BE2C (cell line): ENCODE results near the gene TUB.

Source experiments
- DNase-seq: peaks from one replicate; pipeline ENCODE4 v3.0.0-alpha.2; 2020
- H3K27me3 ChIP-seq: fragments of 250-450 bp; sonication (Bioruptor Pico); 2 replicates; pipeline ENCODE4 v1.5.1; 2020; ENCODE audit warnings: mild to moderate bottlenecking
- H3K36me3 ChIP-seq: fragments of 250-450 bp; sonication (Bioruptor Pico); 2 replicates; pipeline ENCODE4 v1.5.1; 2020; ENCODE audit warnings: mild to moderate bottlenecking
- H3K4me1 ChIP-seq: fragments of 250-450 bp; sonication (Bioruptor Pico); 2 replicates; pipeline ENCODE4 v1.5.1; 2020
- H3K4me3 ChIP-seq: 2 replicates; pipeline ENCODE4 v1.5.1; 2011; ENCODE audit warnings: low read depth, low read length
- H3K9me3 ChIP-seq: fragments of 250-450 bp; sonication (Bioruptor Pico); 2 replicates; pipeline ENCODE4 v1.5.1; 2020
- CTCF ChIP-seq: IDR thresholded peaks from 2 replicates; pipeline ENCODE4 v1.5.1; 2012; ENCODE audit warnings: mild to moderate bottlenecking, low read depth, low read length

TUB gene

GRCh38 chr11:8040921-8041285 lies 40.1 kb upstream of the TUB start:
- no peak for DNase-seq
- Histone ChIP-seq H3K27me3 (no peaks in the 10 kb centered on the region), H3K4me1 (peaks cover 6% of the 10 kb centered on the region; the same call in 1 of the 2 replicates), H3K4me3 (no peak overlapping the region), H3K36me3 (no peaks in the 10 kb centered on the region), H3K9me3 (no peaks in the 10 kb centered on the region)
- TF ChIP-seq CTCF: no peak

GRCh38 chr11:8041576-8041975 lies 39.4 kb upstream of the TUB start:
- no peaks in the 10 kb centered on the region for H3K27me3 ChIP-seq
- no peak overlapping the region for H3K4me3 ChIP-seq
- H3K36me3 ChIP-seq: no peaks in the 10 kb centered on the region
- no peaks in the 10 kb centered on the region for H3K4me1 ChIP-seq
- no peak for TF ChIP-seq CTCF
- H3K9me3 ChIP-seq: no peaks in the 10 kb centered on the region
- DNase-seq: no peak

- DNase-seq: no peak
- TF ChIP-seq CTCF: no peak
- Histone ChIP-seq H3K36me3 (no peaks in the 10 kb centered on the region), H3K9me3 (no peaks in the 10 kb centered on the region), H3K27me3 (no peaks in the 10 kb centered on the region), H3K4me1 (no peaks in the 10 kb centered on the region), H3K4me3 (no peak overlapping the region)
These were observed 37.3 kb upstream of the TUB start for GRCh38 chr11:8043756-8044155.

- Histone ChIP-seq H3K27me3 (no peaks in the 10 kb centered on the region), H3K4me1 (no peaks in the 10 kb centered on the region), H3K4me3 (no peak overlapping the region), H3K36me3 (no peaks in the 10 kb centered on the region), H3K9me3 (no peaks in the 10 kb centered on the region)
- DNase-seq: no peak
- TF ChIP-seq CTCF: no peak
These were observed 35.2 kb upstream of the TUB start for GRCh38 chr11:8045839-8046238.

- no peaks in the 10 kb centered on the region for H3K27me3 ChIP-seq
- no peaks in the 10 kb centered on the region for H3K36me3 ChIP-seq
- DNase-seq: no peak
- TF ChIP-seq CTCF: no peak
- no peaks in the 10 kb centered on the region for H3K4me1 ChIP-seq
- H3K9me3 ChIP-seq: no peaks in the 10 kb centered on the region
- H3K4me3 ChIP-seq: no peak overlapping the region
These were observed 33.6 kb upstream of the TUB start for GRCh38 chr11:8047382-8047781.

GRCh38 chr11:8049084-8049483 lies 31.9 kb upstream of the TUB start:
- Histone ChIP-seq H3K4me3 (no peak overlapping the region), H3K36me3 (no peaks in the 10 kb centered on the region), H3K9me3 (no peaks in the 10 kb centered on the region), H3K4me1 (no peaks in the 10 kb centered on the region), H3K27me3 (no peaks in the 10 kb centered on the region)
- no peak for DNase-seq
- no peak for TF ChIP-seq CTCF
